ENCODE data around the gene MEIS2. TPM values are rescaled to one million over a fixed set of nuclear protein-coding genes. Genes with fewer than 3 reads are reported as not detected.

The MEIS2 gene
- polyA plus RNA-seq, 3 donors, result 152 to 170 (median 167) TPM

DNA sequence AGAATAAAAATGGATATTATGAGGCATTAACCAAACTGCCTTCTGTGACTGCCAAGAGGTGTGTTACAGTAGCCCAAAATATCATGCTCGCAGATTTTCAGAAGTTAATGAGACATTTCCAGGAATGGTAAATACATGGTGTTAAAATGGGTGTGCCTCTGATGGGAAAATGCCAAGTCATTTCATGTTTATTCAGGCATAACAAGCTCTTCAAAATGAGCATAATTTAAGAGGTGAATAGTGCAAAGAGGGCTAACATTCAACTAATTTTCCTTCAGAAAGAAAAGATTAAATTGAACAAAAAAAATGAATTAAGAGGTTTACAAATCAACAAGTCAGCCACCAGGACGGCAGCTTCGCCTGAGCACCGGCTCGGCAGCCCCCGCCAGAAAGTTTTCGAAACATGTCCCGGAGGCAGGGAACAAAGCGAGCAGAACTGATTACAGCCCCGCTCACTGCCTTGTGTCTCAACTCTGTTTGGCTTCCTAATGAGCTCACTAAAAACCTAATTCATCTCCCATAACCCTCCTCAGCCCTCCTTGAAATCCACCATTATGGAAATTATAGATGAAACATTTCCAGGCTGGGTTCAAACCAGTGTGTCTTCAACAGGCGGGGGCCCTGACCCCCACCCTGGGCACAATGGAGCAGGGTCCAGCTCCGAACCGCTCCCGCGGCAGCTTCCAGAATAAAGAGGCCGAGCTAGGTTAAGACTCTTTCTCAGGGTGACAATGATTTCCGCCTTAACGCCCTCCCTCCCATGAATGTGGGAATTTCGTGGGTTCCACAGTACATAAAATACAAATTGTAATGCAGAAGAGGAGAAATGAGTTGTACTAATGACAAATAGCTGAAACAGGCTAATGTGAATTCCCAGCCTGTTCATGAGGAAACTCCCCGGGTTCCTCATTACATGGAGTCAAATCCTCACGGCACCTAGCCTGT, 43.9 kb downstream of the MEIS2 start:
- DNase-seq (ENCODE audit: extremely low read depth in 1 of 11, low read depth in 9 of 11, low spot score in 4 of 11), result no peak

- DNase-seq (ENCODE audit: extremely low read depth in 1 of 11, low read depth in 9 of 11, low spot score in 4 of 11), result no peak
These were observed 44.9 kb downstream of the MEIS2 start for GRCh38 chr15:37055481-37055880.

DNA sequence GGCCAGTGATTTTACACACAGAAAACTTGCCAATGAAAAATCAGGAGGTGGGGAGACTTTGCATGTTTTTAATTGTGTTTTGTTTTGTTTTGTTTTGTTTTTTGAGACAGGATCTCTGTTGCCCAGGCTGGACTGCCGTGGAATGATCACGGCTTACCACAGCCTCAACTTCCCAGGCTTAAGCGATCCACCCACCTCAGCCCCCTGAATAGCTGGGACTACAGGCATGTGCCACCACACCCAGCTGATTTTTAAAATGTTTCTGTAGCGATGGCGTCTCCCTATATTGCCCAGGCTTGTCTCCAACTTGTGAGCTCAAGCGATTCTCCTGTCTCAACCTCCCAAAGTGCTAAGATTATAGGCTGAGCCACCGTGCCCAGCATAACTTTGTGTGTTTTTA, 46.0 kb downstream of the MEIS2 start:
- DNase-seq (ENCODE audit: extremely low read depth in 1 of 11, low read depth in 9 of 11, low spot score in 4 of 11), result no peak

DNA sequence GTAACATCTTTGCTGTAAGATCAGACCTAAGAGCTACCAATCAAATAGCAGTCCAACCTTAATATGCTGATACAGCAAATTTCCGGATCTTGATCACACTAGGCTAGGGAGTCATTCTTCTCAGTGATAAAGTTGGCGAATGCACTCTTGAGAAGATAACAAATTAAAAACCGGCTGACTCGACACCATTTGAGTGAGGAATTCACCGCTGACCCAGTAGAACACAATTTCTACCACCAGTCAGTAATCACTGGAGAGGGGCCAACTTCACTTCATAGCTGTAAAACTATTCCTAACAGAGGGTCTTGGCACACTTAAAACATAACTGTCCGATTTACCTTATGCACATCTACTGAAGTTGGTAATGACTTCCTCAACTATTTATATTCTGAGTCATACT, 47.2 kb downstream of the MEIS2 start:
- DNase-seq (ENCODE audit: extremely low read depth in 1 of 11, low read depth in 9 of 11, low spot score in 4 of 11), result no peak

- no peak for DNase-seq (ENCODE audit: extremely low read depth in 1 of 11, low read depth in 9 of 11, low spot score in 4 of 11)
These were observed 50.0 kb downstream of the MEIS2 start for GRCh38 chr15:37050345-37050744.

- DNase-seq (ENCODE audit: extremely low read depth in 1 of 11, low read depth in 9 of 11, low spot score in 4 of 11), result no peak
These were observed 53.3 kb downstream of the MEIS2 start for GRCh38 chr15:37046876-37047614.

- DNase-seq (ENCODE audit: extremely low read depth in 1 of 11, low read depth in 9 of 11, low spot score in 4 of 11), result no peak
These were observed 54.2 kb downstream of the MEIS2 start for GRCh38 chr15:37045859-37046740.

GRCh38 chr15:37044915-37045648, 55.3 kb downstream of the MEIS2 start:
- DNase-seq (ENCODE audit: extremely low read depth in 1 of 11, low read depth in 9 of 11, low spot score in 4 of 11), result no peak

DNA sequence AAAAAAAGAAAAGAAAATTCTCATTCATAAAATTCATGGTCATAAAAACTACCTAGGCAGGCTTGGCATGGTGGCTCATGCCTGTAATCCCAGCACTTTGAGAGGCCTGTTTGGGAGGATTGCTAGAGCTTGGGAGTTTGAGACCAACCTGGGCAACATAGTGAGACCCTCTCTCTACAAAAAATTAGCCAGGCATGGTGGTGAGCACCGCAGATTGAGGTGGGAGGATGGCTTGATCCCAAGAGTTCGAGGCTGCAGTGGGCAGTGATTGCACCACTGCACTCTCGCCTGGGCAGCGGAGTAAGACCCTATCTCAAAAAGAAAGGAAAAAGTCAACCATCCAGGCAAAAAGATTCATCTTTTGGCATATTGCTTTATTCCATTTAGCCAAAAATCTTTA, 58.5 kb downstream of the MEIS2 start:
- no peak for DNase-seq (ENCODE audit: extremely low read depth in 1 of 11, low read depth in 9 of 11, low spot score in 4 of 11)

DNA sequence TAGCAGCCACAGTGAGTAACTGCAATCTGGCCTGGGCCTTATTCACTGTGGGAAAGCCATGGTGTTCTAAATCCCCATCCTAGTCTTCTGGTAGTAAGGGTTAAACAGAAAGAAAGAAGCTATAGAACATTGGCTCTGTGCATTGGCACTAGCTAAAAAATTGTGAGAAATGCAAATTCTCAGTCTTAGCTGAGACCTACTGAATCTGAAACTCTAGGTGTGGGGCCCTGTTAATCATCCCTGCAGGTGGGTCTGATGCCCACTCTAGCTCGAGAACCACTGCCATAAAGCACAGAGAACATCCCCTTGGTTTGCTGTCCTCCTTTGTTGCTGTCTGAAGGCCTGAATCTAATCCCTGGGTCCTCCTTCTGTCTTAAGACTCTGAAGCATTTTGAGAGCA, 59.3 kb downstream of the MEIS2 start:
- no peak for DNase-seq (ENCODE audit: extremely low read depth in 1 of 11, low read depth in 9 of 11, low spot score in 4 of 11)

- no peak for DNase-seq (ENCODE audit: extremely low read depth in 1 of 11, low read depth in 9 of 11, low spot score in 4 of 11)
These were observed 60.1 kb downstream of the MEIS2 start for GRCh38 chr15:37040072-37040742.

DNA sequence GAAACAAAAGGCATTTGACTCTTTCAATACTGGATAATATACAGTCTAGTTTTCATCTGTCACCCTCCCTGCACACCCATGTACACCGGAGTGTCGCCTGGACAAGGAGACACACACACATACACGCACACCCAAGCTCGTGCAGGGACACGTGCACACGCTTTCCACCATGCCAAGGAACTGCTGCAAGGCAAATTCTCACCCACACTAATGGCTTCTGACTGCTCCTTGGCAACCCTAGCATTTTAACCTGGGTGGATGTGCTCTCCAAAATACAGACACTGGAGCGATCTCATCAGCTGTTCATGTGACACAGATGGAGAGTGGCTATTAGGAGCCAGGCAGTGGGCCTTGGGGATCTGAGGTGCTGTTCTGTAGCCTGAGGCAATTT, 61.6 kb downstream of the MEIS2 start:
- no peak for DNase-seq (ENCODE audit: extremely low read depth in 1 of 11, low read depth in 9 of 11, low spot score in 4 of 11)

DNA sequence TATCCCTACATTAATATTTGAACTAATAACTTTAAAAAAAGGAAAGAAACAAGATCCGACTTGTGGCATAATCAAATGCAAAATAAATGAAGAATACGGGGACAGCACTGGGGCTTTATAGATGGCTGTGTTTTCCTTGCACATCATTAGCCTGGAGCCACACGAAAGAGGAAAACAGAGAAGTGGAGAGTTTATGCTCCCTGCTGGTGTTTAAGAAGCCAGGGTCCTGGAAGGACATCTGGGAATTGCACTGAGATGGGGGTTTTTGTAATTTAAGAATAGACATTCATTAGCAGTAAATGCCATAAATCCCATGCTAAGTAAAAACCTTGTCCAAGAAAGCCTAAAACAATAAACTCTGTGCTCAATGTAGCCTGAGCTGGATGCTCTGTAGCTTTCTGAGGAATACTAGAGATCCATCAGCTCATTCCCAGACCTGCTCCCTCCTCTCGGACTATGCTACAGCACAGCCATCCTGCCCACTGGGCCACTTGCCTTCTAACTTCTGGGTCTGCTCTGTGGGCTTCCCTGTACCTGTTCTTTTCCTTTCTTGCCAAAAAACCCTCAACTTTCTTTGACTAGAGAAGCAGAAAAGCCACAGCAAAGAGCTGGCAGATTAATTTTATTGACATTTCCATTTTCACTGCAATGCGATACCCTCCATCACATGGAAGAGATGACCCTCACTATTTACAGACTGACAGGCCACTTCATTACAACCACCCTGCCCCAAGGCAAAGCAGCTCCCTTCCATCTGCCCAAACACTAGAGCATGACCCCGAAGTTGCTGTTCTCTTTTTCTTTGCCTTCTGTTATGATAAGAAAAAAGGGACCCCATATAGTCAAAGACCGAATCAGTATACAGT, 62.3 kb downstream of the MEIS2 start:
- DNase-seq (ENCODE audit: extremely low read depth in 1 of 11, low read depth in 9 of 11, low spot score in 4 of 11), result no peak

GRCh38 chr15:37037071-37037655, 63.2 kb downstream of the MEIS2 start:
- no peak for DNase-seq (ENCODE audit: extremely low read depth in 1 of 11, low read depth in 9 of 11, low spot score in 4 of 11)

DNA sequence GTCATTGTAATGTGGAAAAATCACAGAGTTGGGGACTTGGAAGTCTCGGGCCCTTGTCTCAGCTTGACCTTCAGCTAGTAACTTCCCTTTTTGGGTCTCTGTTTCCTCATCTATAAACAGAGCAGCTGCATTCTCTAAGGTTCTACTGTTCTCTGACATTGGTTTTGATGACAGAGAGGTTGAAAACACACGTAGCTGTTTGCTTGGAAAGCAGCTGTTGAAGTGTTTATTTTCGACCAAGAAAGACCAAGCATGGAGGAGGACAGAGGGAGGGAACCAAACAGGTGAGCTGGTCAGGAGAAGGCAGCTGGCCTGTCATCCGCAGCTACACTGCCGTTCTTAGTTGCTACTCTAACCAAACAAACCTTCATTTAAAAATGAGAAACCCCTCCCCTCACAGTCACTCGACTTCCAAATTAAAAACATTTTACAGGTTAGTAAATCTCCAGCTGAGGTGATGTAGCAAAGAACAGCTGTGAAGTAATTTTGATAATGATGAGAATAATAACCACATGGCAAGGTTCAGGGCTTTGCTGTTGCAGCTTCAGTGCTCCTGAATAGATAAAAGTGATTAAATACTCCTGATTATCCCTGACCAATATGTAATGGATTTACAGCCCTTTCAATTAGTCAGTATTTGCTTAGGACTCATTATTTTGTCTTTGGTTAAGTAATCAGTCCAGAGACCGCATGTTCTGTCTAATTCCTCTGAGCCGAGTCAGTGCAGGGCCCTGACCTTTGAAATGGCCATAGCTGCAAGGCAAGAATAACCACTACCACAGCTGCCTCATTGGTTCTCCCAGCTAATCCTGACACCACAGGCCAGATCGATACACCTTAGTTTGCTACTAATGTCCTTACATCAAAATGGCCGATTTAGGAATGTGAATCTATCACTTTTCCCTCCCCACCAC, 65.3 kb downstream of the MEIS2 start:
- DNase-seq (ENCODE audit: extremely low read depth in 1 of 11, low read depth in 9 of 11, low spot score in 4 of 11), result no peak

- no peak for DNase-seq (ENCODE audit: extremely low read depth in 1 of 11, low read depth in 9 of 11, low spot score in 4 of 11)
These were observed 66.0 kb downstream of the MEIS2 start for GRCh38 chr15:37034392-37034791.

Data from renal cortex interstitium (tissue), 11 donors.